ENCODE data around the gene DCTN4. TPM values are rescaled to one million over a fixed set of nuclear protein-coding genes. Genes with fewer than 3 reads are reported as not detected.
A peak's percentile ranks its signal among the peaks of the same experiment; 100 is the strongest.

Gene DCTN4
- total and polyA plus RNA-seq, 12 donors = 30.4 to 113 (median 84.3) TPM

DNA sequence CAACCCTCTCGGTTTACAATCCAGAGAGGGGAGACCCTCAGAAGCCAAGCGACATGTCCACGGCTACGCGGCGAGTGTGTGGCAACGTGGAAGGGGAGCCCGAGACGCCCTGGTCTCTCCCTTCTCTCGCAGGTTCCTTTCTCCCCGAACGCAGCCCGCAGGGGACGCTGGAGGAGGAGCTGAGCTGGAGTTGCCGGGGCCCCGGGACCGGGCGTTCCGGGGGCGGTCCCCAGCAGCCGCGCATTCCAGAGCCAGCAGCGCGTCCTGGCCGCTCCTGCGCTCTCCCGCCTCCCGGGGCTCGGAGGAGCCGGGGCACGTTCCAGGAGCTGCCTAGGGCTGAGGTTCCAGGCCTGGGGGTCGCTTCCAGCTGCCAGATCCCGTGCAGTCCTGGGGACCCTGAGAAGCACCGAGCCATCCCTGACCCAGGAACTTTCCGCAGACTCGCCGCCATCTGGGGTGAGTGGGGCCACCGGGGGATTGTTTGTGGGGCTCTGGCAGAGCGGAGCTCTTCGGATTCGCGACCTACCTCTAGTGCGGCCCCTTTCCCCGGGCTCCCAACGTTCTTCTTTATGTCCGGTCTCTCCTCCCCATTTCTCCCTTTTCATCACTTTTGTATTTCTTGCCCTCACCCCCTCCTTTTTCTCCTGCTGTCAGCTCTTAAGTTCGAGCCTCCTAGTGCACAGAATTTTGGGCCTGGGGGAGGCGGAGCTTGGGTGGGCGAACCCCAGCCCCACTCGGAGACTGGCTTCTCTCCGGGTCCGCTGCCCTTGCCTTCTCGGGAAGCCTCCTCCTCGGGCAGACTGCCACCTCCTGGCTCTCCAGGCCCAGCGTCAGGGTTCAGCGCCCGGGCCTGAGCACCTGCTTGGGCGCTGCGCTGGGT lies 19.9 kb upstream of the DCTN4 start, which contains the start of gene SMIM3:
Gene SMIM3, plus strand, starts transcription at position 241 of the 880 bp plus-strand sequence. CDS start 16,684 bp downstream, outside the sequence.
- TF ChIP-seq, protein P1, sequence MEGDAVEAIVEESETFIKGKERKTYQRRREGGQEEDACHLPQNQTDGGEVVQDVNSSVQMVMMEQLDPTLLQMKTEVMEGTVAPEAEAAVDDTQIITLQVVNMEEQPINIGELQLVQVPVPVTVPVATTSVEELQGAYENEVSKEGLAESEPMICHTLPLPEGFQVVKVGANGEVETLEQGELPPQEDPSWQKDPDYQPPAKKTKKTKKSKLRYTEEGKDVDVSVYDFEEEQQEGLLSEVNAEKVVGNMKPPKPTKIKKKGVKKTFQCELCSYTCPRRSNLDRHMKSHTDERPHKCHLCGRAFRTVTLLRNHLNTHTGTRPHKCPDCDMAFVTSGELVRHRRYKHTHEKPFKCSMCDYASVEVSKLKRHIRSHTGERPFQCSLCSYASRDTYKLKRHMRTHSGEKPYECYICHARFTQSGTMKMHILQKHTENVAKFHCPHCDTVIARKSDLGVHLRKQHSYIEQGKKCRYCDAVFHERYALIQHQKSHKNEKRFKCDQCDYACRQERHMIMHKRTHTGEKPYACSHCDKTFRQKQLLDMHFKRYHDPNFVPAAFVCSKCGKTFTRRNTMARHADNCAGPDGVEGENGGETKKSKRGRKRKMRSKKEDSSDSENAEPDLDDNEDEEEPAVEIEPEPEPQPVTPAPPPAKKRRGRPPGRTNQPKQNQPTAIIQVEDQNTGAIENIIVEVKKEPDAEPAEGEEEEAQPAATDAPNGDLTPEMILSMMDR (IDR thresholded peaks at IDR 0.05) = peak in 5 of 6 experiments; percentile 15 to 43 (median 37)
- peak; percentile 51 to 81 for TF ChIP-seq POLR2A (IDR thresholded peaks at IDR 0.05)
- H3K4me1 ChIP-seq (replicated peaks in 1 of 2) = peaks cover 38 to 56% of the 10 kb centered on the region in 2 donors
- H3K9me3 ChIP-seq (replicated peaks in 1 of 3) = no peaks in the 10 kb centered on the region
- H3K36me3 ChIP-seq (replicated peaks in 1 of 2) = no peaks in the 10 kb centered on the region
- intact Hi-C loops (cut with DNase I) = no loop called here
- peak; percentile 82 to 90 (median 86) for DNase-seq
- H3K27me3 ChIP-seq = no peaks in the 10 kb centered on the region
- 1 to 2% (median 1%) methylated on average over 11 to 59 of the region's 59 CpGs for WGBS, 4 donors
- H3K4me3 ChIP-seq = peak within 1 kb of the TSS; percentile 44 to 91 (median 81)
- peak within 1 kb of the TSS; percentile 68 to 96 (median 85) for H3K27ac ChIP-seq

DNA sequence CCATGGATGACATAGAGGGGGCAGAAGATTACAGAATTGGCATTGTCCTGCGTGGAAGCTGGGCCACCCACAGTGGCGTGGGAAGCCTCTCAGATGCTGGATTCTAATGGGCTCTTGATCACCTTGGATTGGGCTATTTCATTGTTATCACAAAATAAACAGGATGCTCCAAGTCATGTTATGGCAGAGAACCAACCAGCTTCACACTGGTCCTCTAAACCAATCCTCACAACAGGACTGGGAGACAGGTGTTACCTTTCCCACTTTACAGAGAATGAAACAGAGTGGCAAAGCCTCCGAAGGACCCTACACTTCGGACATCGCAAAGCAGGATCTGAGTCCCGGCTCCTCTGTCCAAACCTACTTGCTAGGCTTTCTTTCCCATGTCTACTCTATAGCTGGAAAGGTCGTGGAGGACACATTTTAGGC lies 19.3 kb upstream of the DCTN4 start:
- H3K9me3 ChIP-seq (replicated peaks in 1 of 3) = no peaks in the 10 kb centered on the region
- DNase-seq = peak in 3 of 7 donors; percentile 23 to 39 (median 38)
- H3K36me3 ChIP-seq (replicated peaks in 1 of 2) = no peaks in the 10 kb centered on the region
- H3K4me1 ChIP-seq (replicated peaks in 1 of 2) = peaks cover 32 to 50% of the 10 kb centered on the region in 2 donors
- intact Hi-C loops (cut with DNase I) = no loop called here
- 4 to 18% (median 13%) methylated on average over 7 of the region's 7 CpGs for WGBS, 4 donors
- H3K4me3 ChIP-seq = peak overlapping the region in 2 of 4 donors; percentile 88 to 91
- TF ChIP-seq, protein P1 (IDR thresholded peaks at IDR 0.05) = no peak
- TF ChIP-seq POLR2A (IDR thresholded peaks at IDR 0.05) = no peak
- H3K27me3 ChIP-seq = no peaks in the 10 kb centered on the region
- peak overlapping the region; percentile 68 to 96 (median 85) for H3K27ac ChIP-seq

DNA sequence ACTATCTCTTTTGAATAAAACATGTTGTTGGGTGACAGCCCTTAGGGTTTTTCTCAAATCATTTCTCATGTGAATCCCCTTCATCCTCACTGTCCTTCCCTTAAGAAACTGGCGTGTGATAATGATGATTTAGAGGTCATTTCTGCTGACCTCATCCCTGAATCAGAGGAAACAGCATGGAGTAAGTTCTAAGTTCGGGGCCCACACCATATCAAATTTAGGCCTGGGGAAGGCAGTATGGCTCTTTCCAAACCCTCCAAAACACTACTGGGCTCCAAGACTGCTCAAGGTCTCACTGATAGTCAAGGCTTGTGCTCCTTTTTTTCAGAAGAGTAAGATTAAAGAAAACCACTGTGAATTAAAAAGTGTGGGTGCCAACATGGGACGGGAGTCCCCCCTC lies 18.9 kb upstream of the DCTN4 start:
- TF ChIP-seq, protein P1 (IDR thresholded peaks at IDR 0.05) = no peak
- TF ChIP-seq POLR2A (IDR thresholded peaks at IDR 0.05) = no peak
- intact Hi-C loops (cut with DNase I) = no loop called here
- WGBS, 4 donors = 30 to 38% (median 34%) methylated on average over 3 of the region's 3 CpGs
- peaks cover 27 to 45% of the 10 kb centered on the region in 2 donors for H3K4me1 ChIP-seq (replicated peaks in 1 of 2)
- H3K4me3 ChIP-seq = peak overlapping the region in 1 of 4 donors; percentile 88
- no peaks in the 10 kb centered on the region for H3K36me3 ChIP-seq (replicated peaks in 1 of 2)
- no peaks in the 10 kb centered on the region for H3K9me3 ChIP-seq (replicated peaks in 1 of 3)
- DNase-seq = no peak
- H3K27ac ChIP-seq = peak overlapping the region; percentile 68 to 96 (median 85)
- no peaks in the 10 kb centered on the region for H3K27me3 ChIP-seq

DNA sequence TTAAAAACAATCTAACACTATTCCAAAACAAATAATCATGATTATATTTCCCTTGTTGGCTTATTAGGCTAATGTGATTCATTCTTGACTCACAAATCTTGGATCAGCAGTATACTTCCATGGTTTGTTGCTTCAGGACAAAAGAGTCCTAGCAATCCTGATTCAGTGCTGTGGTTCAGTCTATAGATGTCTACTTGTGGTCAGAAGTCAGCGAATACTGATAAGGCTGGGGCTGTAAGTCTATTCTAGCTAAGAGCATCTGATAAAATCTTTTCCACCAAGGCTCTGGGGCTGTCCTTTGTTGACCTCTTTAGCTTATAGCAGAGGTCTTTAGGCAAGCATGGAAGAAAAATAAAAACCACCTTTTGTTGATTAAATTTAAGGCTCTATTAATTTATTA lies 15.3 kb upstream of the DCTN4 start:
- H3K4me3 ChIP-seq = no peak overlapping the region
- H3K27ac ChIP-seq = peak overlapping the region in 1 of 5 donors; percentile 16
- DNase-seq = no peak
- TF ChIP-seq POLR2A (IDR thresholded peaks at IDR 0.05) = no peak
- TF ChIP-seq, protein P1 (IDR thresholded peaks at IDR 0.05) = no peak
- H3K36me3 ChIP-seq (replicated peaks in 1 of 2) = no peaks in the 10 kb centered on the region
- H3K27me3 ChIP-seq = no peaks in the 10 kb centered on the region
- peaks cover 6 to 13% of the 10 kb centered on the region in 2 donors for H3K4me1 ChIP-seq (replicated peaks in 1 of 2)
- intact Hi-C loops (cut with DNase I) = no loop called here
- WGBS, 4 donors = 43 to 63% (median 56%) methylated on average over 1 of the region's 1 CpG
- no peaks in the 10 kb centered on the region for H3K9me3 ChIP-seq (replicated peaks in 1 of 3)

Measured in adrenal gland (tissue), 12 donors.